Endodermal cell (in vitro differentiated cells): ENCODE data around the gene PEA15. TPM values are rescaled to one million over a fixed set of nuclear protein-coding genes. Genes with fewer than 3 reads are reported as not detected.

ENCODE experiments used
- DNase-seq: peaks from one replicate; pipeline ENCODE4 v3.0.0-alpha.2; 2017
- H3K27ac ChIP-seq: 2 replicates; pipeline ENCODE4 v1.5.1; 2013; ENCODE audit warnings: mild to moderate bottlenecking, low read depth, low read length, moderate library complexity
- H3K27me3 ChIP-seq: 2 replicates; pipeline ENCODE4 v1.6.1; 2013; ENCODE audit warnings: mild to moderate bottlenecking, low read length, moderate library complexity; ENCODE audit not compliant: insufficient read depth, control insufficient read depth, poor library complexity, severe bottlenecking
- H3K36me3 ChIP-seq: 2 replicates; pipeline ENCODE4 v1.7.0; 2013; ENCODE audit warnings: mild to moderate bottlenecking, low read length, moderate library complexity; ENCODE audit not compliant: control insufficient read depth, insufficient read depth
- H3K4me1 ChIP-seq: one replicate; pipeline ENCODE4 v1.7.0; 2013; ENCODE audit warnings: low read length; ENCODE audit not compliant: control insufficient read depth, insufficient read depth
- H3K4me3 ChIP-seq: 2 replicates; pipeline ENCODE4 v1.5.1; 2013; ENCODE audit warnings: mild to moderate bottlenecking, low read length, moderate library complexity
- H3K9ac ChIP-seq: 2 replicates; pipeline ENCODE4 v1.6.1; 2013; ENCODE audit warnings: mild to moderate bottlenecking, low read length, moderate library complexity; ENCODE audit not compliant: poor library complexity, severe bottlenecking; ENCODE audit errors: extremely low read depth
- H3K9me3 ChIP-seq: 2 replicates; pipeline ENCODE4 v1.6.1; 2013; ENCODE audit warnings: mild to moderate bottlenecking, low read length, moderate library complexity; ENCODE audit not compliant: control insufficient read depth
- H3K27ac Mint-ChIP-seq: 2 replicates; pipeline ENCODE4 v1.8.0; 2020; ENCODE audit warnings: mixed read lengths
- H3K27me3 Mint-ChIP-seq: 2 replicates; pipeline ENCODE4 v1.8.0; 2021; ENCODE audit warnings: mild to moderate bottlenecking, mixed read lengths; ENCODE audit not compliant: insufficient read depth
- H3K36me3 Mint-ChIP-seq: 2 replicates; pipeline ENCODE4 v1.8.0; 2020; ENCODE audit warnings: low read depth, mixed read lengths
- H3K4me1 Mint-ChIP-seq: 2 replicates; pipeline ENCODE4 v1.8.0; 2020; ENCODE audit warnings: mixed read lengths
- H3K4me3 Mint-ChIP-seq: 2 replicates; pipeline ENCODE4 v1.8.0; 2020; ENCODE audit warnings: mild to moderate bottlenecking, moderate library complexity, mixed read lengths
- H3K9me3 Mint-ChIP-seq: 2 replicates; pipeline ENCODE4 v1.8.0; 2020; ENCODE audit warnings: mild to moderate bottlenecking, mixed read lengths
- CTCF ChIP-seq: fragments of 200-600 bp; sonication (generic); conservative IDR thresholded peaks from 2 replicates; pipeline ENCODE4 v1.5.0; 2021; ENCODE audit warnings: antibody characterized with exemption, mild to moderate bottlenecking
- WGBS, 2 experiments: methylation state at CpG; one replicate each; pipeline versions ENCODE4 v1.1.5 to v1.1.7; 2013; ENCODE audit warnings: missing lambda C conversion rate in 2 of 2, mixed read lengths in 1 of 2; ENCODE audit not compliant: insufficient coverage in 1 of 2, insufficient read length in 1 of 2; 5-methylcytosine and 5-hydroxymethylcytosine counted together
- total RNA-seq, 2 donors: library from RNA; stranded (reverse); fragmentation: NEBNext Ultra II Directional in 1 of 2; extraction: Animal tissue kit (Norgen Biotek cat#: 25700) in 1 of 2; gene quantifications; 2 replicates in 1 of 2; 3 replicates in 1 of 2; pipeline ENCODE4 v1.2.1, GENCODE V29; 2021

The PEA15 gene
- total RNA-seq, 2 donors from 2014 or later: 55.9 to 56.3 TPM

- Histone ChIP-seq H3K27me3 (no peaks in the 10 kb centered on the region), H3K4me1 (peaks cover 6% of the 10 kb centered on the region), H3K9me3 (no peaks in the 10 kb centered on the region), H3K9ac (peak overlapping the region; percentile 85), H3K4me3 (peak overlapping the region; percentile 91), H3K27ac (peak overlapping the region; percentile 52), H3K36me3 (peaks cover 16% of the 10 kb centered on the region)
- 12% methylated on average over 7 to 9 of the region's 9 CpGs for WGBS, 2 experiments
- Mint-ChIP-seq H3K4me3 (peak overlapping the region; percentile 80), H3K4me1 (peaks cover 42% of the 10 kb centered on the region), H3K27ac (peak overlapping the region; percentile 36), H3K27me3 (no peaks in the 10 kb centered on the region), H3K9me3 (no peaks in the 10 kb centered on the region), H3K36me3 (peaks cover 13% of the 10 kb centered on the region)
- DNase-seq: no peak
- TF ChIP-seq CTCF: no peak
Measured at GRCh38 chr1:160206036-160206389, 829 bp downstream of the PEA15 start.

GRCh38 chr1:160206421-160207117 is 1.4 kb downstream of the PEA15 start:
- H3K27me3 ChIP-seq: no peaks in the 10 kb centered on the region
- 39 to 65% methylated on average over 6 to 9 of the region's 9 CpGs for WGBS, 2 experiments
- H3K9ac ChIP-seq: peak overlapping the region; percentile 85
- no peaks in the 10 kb centered on the region for H3K9me3 ChIP-seq
- H3K4me1 Mint-ChIP-seq: peaks cover 47% of the 10 kb centered on the region
- H3K27ac ChIP-seq: peak overlapping the region; percentile 52
- peak overlapping the region; percentile 91 for H3K4me3 ChIP-seq
- H3K27me3 Mint-ChIP-seq: no peaks in the 10 kb centered on the region
- H3K36me3 ChIP-seq: peaks cover 22% of the 10 kb centered on the region
- TF ChIP-seq CTCF: no peak
- peaks cover 17% of the 10 kb centered on the region for H3K36me3 Mint-ChIP-seq
- peak overlapping the region; percentile 80 for H3K4me3 Mint-ChIP-seq
- DNase-seq: peak; percentile 79
- H3K4me1 ChIP-seq: peaks cover 6% of the 10 kb centered on the region
- no peaks in the 10 kb centered on the region for H3K9me3 Mint-ChIP-seq
- peak overlapping the region; percentile 36 for H3K27ac Mint-ChIP-seq

GRCh38 chr1:160207118-160207650 is 2.0 kb downstream of the PEA15 start:
- peak overlapping the region; percentile 91 for H3K4me3 ChIP-seq
- H3K4me1 ChIP-seq: peaks cover 9% of the 10 kb centered on the region
- H3K9ac ChIP-seq: no peak overlapping the region
- H3K27me3 ChIP-seq: no peaks in the 10 kb centered on the region
- H3K9me3 ChIP-seq: no peaks in the 10 kb centered on the region
- peak overlapping the region; percentile 3 for H3K27ac ChIP-seq
- no peak for DNase-seq
- no peaks in the 10 kb centered on the region for H3K9me3 Mint-ChIP-seq
- peaks cover 27% of the 10 kb centered on the region for H3K36me3 ChIP-seq
- no peaks in the 10 kb centered on the region for H3K27me3 Mint-ChIP-seq
- peaks cover 53% of the 10 kb centered on the region for H3K4me1 Mint-ChIP-seq
- 91 to 100% methylated on average over 3 to 4 of the region's 4 CpGs for WGBS, 2 experiments
- no peak overlapping the region for H3K4me3 Mint-ChIP-seq
- no peak for TF ChIP-seq CTCF
- H3K27ac Mint-ChIP-seq: peak overlapping the region; percentile 36
- peaks cover 19% of the 10 kb centered on the region for H3K36me3 Mint-ChIP-seq
